SK-N-SH (cell line): ENCODE results near the gene TSC1. TPM values are rescaled to one million over a fixed set of nuclear protein-coding genes. Genes with fewer than 3 reads are reported as not detected.

Experiments used
- CTCF ChIA-PET: fragments of 300-600, 350-600 bp; formaldehyde crosslinking; extraction: SDS; loops from one replicate; lab custom pipeline; 2021; lab: Yijun Ruan, JAX
- POLR2A ChIA-PET: fragments of 350-600 bp; sonication (Branson Sonifier 250); formaldehyde crosslinking; extraction: SDS; loops from one replicate; lab custom pipeline; 2020; ENCODE audit warnings: antibody characterized with exemption, inconsistent platforms; lab: Yijun Ruan, JAX
- DNase-seq: peaks from one replicate; pipeline ENCODE4 v3.0.0; 2012
- H2AFZ ChIP-seq: fragments of 200-600 bp; sonication (generic); 2 replicates; pipeline ENCODE4 v1.8.1; 2016; ENCODE audit warnings: antibody characterized with exemption, mild to moderate bottlenecking, low read depth
- H3F3A ChIP-seq: fragments of 200-600 bp; sonication (generic); replicated peaks from 2 replicates; pipeline ENCODE3; 2016; ENCODE audit warnings: antibody characterized with exemption, mild to moderate bottlenecking; ENCODE audit not compliant: insufficient read depth
- H3K27ac ChIP-seq, 2 experiments: fragments of 200-500 bp in 1 of 2; fragments of 200-600 bp in 1 of 2; sonication (Bioruptor generic) in 1 of 2; sonication (generic), shearing (Covaris generic) in 1 of 2; 2 replicates each; pipeline versions ENCODE4 v1.5.1 to v1.6.1; 2014 to 2016; ENCODE audit warnings: low read depth in 2 of 2, inconsistent platforms in 1 of 2, low read length in 1 of 2, mild to moderate bottlenecking in 1 of 2, mixed read lengths in 1 of 2
- H3K27me3 ChIP-seq: fragments of 200-600 bp; sonication (generic), shearing (Covaris generic); 2 replicates; pipeline ENCODE4 v1.6.1; 2016; ENCODE audit warnings: mixed run types; ENCODE audit not compliant: insufficient read depth
- H3K36me3 ChIP-seq, 2 experiments: fragments of 200-500 bp in 1 of 2; fragments of 200-600 bp in 1 of 2; sonication (Bioruptor generic) in 1 of 2; sonication (generic) in 1 of 2; replicated peaks in 1 of 2; 2 replicates each; pipeline versions ENCODE3 to v1.5.1; 2014 to 2016; ENCODE audit warnings: low read length in 1 of 2, mild to moderate bottlenecking in 1 of 2; ENCODE audit not compliant: insufficient read depth in 2 of 2, control insufficient read depth in 1 of 2
- H3K4me1 ChIP-seq, 2 experiments: fragments of 200-500 bp in 1 of 2; fragments of 200-600 bp in 1 of 2; sonication (Bioruptor generic) in 1 of 2; sonication (generic), shearing (Covaris generic) in 1 of 2; 2 replicates each; pipeline versions ENCODE4 v1.5.1 to v1.6.1; 2014 to 2016; ENCODE audit warnings: low read depth in 1 of 2, low read length in 1 of 2, mixed run types in 1 of 2; ENCODE audit not compliant: insufficient read depth in 2 of 2, control insufficient read depth in 1 of 2
- H3K4me2 ChIP-seq: fragments of 200-600 bp; sonication (generic), shearing (Covaris generic); 2 replicates; pipeline ENCODE4 v1.6.1; 2017; ENCODE audit warnings: mixed run types
- H3K4me3 ChIP-seq, 2 experiments: fragments of 200-500 bp in 1 of 2; fragments of 200-600 bp in 1 of 2; sonication (Bioruptor generic) in 1 of 2; sonication (generic), shearing (Covaris generic) in 1 of 2; 2 replicates each; pipeline versions ENCODE4 v1.5.1 to v1.8.1; 2014 to 2016; ENCODE audit warnings: low read depth in 2 of 2, inconsistent platforms in 1 of 2, low read length in 1 of 2, mild to moderate bottlenecking in 1 of 2, mixed read lengths in 1 of 2, moderate library complexity in 1 of 2
- H3K79me2 ChIP-seq: fragments of 200-600 bp; sonication (generic); 2 replicates; pipeline ENCODE4 v1.8.1; 2017; ENCODE audit warnings: mild to moderate bottlenecking; ENCODE audit not compliant: insufficient read depth
- H3K9ac ChIP-seq: fragments of 200-600 bp; sonication (generic); 2 replicates; pipeline ENCODE4 v1.6.1; 2017; ENCODE audit warnings: mixed run types
- H3K9me2 ChIP-seq: fragments of 200-600 bp; sonication (generic); 2 replicates; pipeline ENCODE4 v1.6.1; 2017; ENCODE audit warnings: mixed run types
- H3K9me3 ChIP-seq: fragments of 200-600 bp; sonication (generic); 2 replicates; pipeline ENCODE4 v1.6.1; 2017; ENCODE audit warnings: mixed run types, mild to moderate bottlenecking, moderate library complexity
- H4K20me1 ChIP-seq: fragments of 200-600 bp; sonication (generic); 2 replicates; pipeline ENCODE4 v1.6.1; 2017; ENCODE audit warnings: mild to moderate bottlenecking, mixed run types; ENCODE audit not compliant: insufficient read depth
- CHD2 ChIP-seq: fragments of 150-350 bp; IDR thresholded peaks from 2 replicates; pipeline ENCODE4 v1.6.1; 2018; ENCODE audit warnings: low read length; ENCODE audit not compliant: partially characterized antibody
- ELF1 ChIP-seq: IDR thresholded peaks from 2 replicates; pipeline ENCODE4 v1.4.0; 2012
- EZH2phosphoT487 ChIP-seq: fragments of 200-600 bp; sonication (generic); IDR thresholded peaks from 2 replicates; pipeline ENCODE4 v1.6.1; 2017; ENCODE audit warnings: low read depth, mixed run types, mild to moderate bottlenecking, antibody characterized with exemption, moderate library complexity, borderline replicate concordance
- FOSL2 ChIP-seq: IDR thresholded peaks from 2 replicates; pipeline ENCODE4 v1.4.0; 2012; ENCODE audit warnings: low read depth, mild to moderate bottlenecking, moderate library complexity, borderline replicate concordance
- FOXJ3 ChIP-seq: sonication (generic); formaldehyde crosslinking; IDR thresholded peaks from 2 replicates; pipeline ENCODE4 v1.5.1; 2020; ENCODE audit warnings: mild to moderate bottlenecking, missing genetic modification reagents
- GABPA ChIP-seq: IDR thresholded peaks from 2 replicates; pipeline ENCODE4 v1.4.0; 2012; ENCODE audit warnings: low read depth, mild to moderate bottlenecking
- IRF3 ChIP-seq: fragments of 150-350 bp; IDR thresholded peaks from 2 replicates; pipeline ENCODE4 v1.6.1; 2016; ENCODE audit warnings: mild to moderate bottlenecking, low read depth, low read length
- JUND ChIP-seq: IDR thresholded peaks from 2 replicates; pipeline ENCODE4 v1.4.0; 2012
- MEF2A ChIP-seq: IDR thresholded peaks from 2 replicates; pipeline ENCODE4 v1.4.0; 2012; ENCODE audit warnings: low read depth, borderline replicate concordance
- NFIC ChIP-seq: IDR thresholded peaks from 2 replicates; pipeline ENCODE4 v1.4.0; 2012; ENCODE audit warnings: borderline replicate concordance
- NRF1 ChIP-seq: IDR thresholded peaks from 2 replicates; pipeline ENCODE4 v1.6.1; 2012; ENCODE audit warnings: low read depth, mild to moderate bottlenecking, low read length
- RAD21 ChIP-seq: IDR thresholded peaks from 2 replicates; pipeline ENCODE4 v1.6.1; 2012; ENCODE audit warnings: mild to moderate bottlenecking, low read length
- RCOR1 ChIP-seq: fragments of 150-350 bp; IDR thresholded peaks from 2 replicates; pipeline ENCODE4 v1.6.1; 2017; ENCODE audit warnings: antibody characterized with exemption, low read length
- RXRA ChIP-seq: IDR thresholded peaks from 2 replicates; pipeline ENCODE4 v1.4.0; 2012; ENCODE audit warnings: low read depth, mild to moderate bottlenecking, borderline replicate concordance
- SMC3 ChIP-seq: IDR thresholded peaks from 2 replicates; pipeline ENCODE4 v1.6.1; 2012; ENCODE audit warnings: low read depth, low read length, improper control_type of control experiment
- TCF12 ChIP-seq: IDR thresholded peaks from 2 replicates; pipeline ENCODE4 v1.4.0; 2012
- TEAD4 ChIP-seq: IDR thresholded peaks from 2 replicates; pipeline ENCODE4 v1.4.0; 2012; ENCODE audit warnings: mild to moderate bottlenecking, borderline replicate concordance; ENCODE audit not compliant: insufficient read depth
- YY1 ChIP-seq: IDR thresholded peaks from 2 replicates; pipeline ENCODE4 v1.4.0; 2012; ENCODE audit warnings: low read depth, mild to moderate bottlenecking
- ZBTB33 ChIP-seq: IDR thresholded peaks from 2 replicates; pipeline ENCODE4 v1.4.0; 2012; ENCODE audit warnings: low read depth, borderline replicate concordance
- WGBS: methylation state at CpG from one replicate; pipeline ENCODE4 v1.1.6; 2017; ENCODE audit warnings: low lambda C conversion rate; 5-methylcytosine and 5-hydroxymethylcytosine counted together
- polyA plus RNA-seq, 3 experiments: library from polyadenylated mRNA; depleted of rRNA; stranded (reverse); fragments of >200 nt; gene quantifications; 2 replicates each; pipeline ENCODE4 v1.2.3, GENCODE V29; 2012

Gene TSC1
- polyA plus RNA-seq, 1 of the 3 experiments (the other 2 are of a cell fraction): 18.3 TPM

GRCh38 chr9:132946631-132947295, 2.3 kb upstream of the TSC1 start (continued):
- TF ChIP-seq RAD21 (no peak), FOSL2 (peak; percentile 36; the same call in 1 of the 2 replicates), GABPA (no peak), FOXJ3 (CRISPR knock-in tag) (no peak)

- Histone ChIP-seq H4K20me1 (no peaks in the 10 kb centered on the region), H3F3A (peaks cover 8% of the 10 kb centered on the region), H3K9me2 (no peaks in the 10 kb centered on the region), H2AFZ (peak overlapping the region; percentile 81), H3K79me2 (peaks cover 32% of the 10 kb centered on the region), H3K27me3 (no peaks in the 10 kb centered on the region), H3K27ac (peak overlapping the region in 1 of 2 experiments; percentile 50; a peak in 2 of 4 replicates), H3K4me2 (peak overlapping the region; percentile 49), H3K36me3 (no peaks in the 10 kb centered on the region), H3K9me3 (no peaks in the 10 kb centered on the region)
- ChIA-PET POLR2A (no interaction called here), CTCF (interaction anchor here (1.1 to 4.1 kb wide), 2 partner anchors 11 to 32 kb away, joined by 4 to 17 read pairs; partner anchors contain the start of gene GFI1B)
- DNase-seq: no peak
- TF ChIP-seq ELF1 (no peak), ZBTB33 (no peak), RAD21 (no peak), RCOR1 (no peak), IRF3 (no peak), JUND (no peak), EZH2phosphoT487 (no peak), MEF2A (no peak), TEAD4 (no peak), TCF12 (no peak), YY1 (no peak), CHD2 (no peak), RXRA (no peak), SMC3 (no peak), NFIC (no peak), FOSL2 (no peak), NRF1 (no peak)
- TF ChIP-seq, all 33 proteins: peak for 0
- Histone ChIP-seq H3K9ac (no peak overlapping the region), H3K4me1 (peaks cover 15 to 27% of the 10 kb centered on the region in 2 experiments), H3K4me3 (no peak overlapping the region)
- WGBS: 71% methylated on average over 3 of the region's 3 CpGs
Measured at GRCh38 chr9:132946211-132946610, 1.8 kb upstream of the TSC1 start.
